GM21360 (cell line): Measurements from ENCODE around the gene EPS8L1.

Experiments
- ATAC-seq: cut with Tn5 transposase; IDR thresholded peaks from one replicate; pipeline ENCODE4 v1.9.1; 2021; ENCODE audit warnings: mild to moderate bottlenecking, moderate library complexity; ENCODE audit not compliant: unreplicated experiment

EPS8L1 gene

GRCh38 chr19:55079400-55080038 is 3.9 kb downstream of the EPS8L1 start:
- ATAC-seq, result no peak

DNA sequence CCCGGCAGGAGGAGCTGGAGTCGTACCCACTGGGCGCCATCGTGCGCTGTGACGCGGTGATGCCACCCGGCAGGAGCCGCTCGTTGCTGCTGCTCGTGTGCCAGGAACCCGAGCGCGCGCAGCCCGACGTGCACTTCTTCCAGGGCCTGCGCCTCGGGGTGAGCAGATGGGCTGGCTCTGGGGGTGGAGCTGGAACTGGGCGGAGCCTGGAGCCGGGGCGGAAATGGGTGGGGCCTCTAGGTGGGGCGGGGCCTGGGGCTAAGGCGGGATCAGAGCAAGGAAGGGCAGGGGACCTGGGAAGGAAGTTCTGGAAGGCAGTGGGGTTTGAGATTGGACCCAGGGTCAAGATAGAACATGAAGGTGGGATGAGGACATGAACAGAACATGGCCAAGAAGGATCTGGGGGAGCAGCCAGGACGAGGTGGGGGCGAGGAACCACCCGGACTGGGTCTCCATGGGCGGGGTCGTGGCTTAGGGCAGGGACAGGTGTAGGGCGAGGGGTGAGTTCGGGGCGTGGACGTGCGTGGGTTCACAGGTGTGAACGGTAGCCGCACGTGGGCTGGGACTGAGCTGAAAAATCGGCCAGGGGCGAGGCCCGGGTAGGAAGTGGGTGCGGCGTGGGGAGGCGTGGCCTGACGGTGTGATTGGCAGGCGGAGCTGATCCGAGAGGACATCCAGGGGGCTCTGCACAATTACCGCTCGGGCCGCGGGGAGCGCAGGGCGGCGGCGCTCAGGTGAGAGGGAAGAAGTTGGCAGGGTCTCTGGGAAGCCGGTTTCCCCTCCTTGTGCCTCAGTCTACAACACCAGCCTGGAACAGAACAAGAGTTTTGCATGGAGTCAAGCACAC is 4.7 kb downstream of the EPS8L1 start:
- no peak for ATAC-seq

GRCh38 chr19:55080968-55081769 is 5.5 kb downstream of the EPS8L1 start:
- peak; percentile 66 for ATAC-seq

DNA sequence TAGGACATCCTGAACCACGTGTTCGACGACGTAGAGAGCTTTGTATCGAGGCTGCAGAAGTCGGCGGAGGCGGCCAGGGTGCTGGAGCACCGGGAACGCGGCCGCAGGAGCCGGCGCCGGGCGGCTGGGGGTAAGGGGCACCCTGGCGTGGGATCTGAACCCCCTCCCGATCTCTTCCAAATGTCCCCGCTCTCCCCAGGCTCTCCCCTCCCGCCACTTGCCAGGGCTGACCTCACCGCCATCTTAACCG is 6.0 kb downstream of the EPS8L1 start:
- ATAC-seq, result no peak

DNA sequence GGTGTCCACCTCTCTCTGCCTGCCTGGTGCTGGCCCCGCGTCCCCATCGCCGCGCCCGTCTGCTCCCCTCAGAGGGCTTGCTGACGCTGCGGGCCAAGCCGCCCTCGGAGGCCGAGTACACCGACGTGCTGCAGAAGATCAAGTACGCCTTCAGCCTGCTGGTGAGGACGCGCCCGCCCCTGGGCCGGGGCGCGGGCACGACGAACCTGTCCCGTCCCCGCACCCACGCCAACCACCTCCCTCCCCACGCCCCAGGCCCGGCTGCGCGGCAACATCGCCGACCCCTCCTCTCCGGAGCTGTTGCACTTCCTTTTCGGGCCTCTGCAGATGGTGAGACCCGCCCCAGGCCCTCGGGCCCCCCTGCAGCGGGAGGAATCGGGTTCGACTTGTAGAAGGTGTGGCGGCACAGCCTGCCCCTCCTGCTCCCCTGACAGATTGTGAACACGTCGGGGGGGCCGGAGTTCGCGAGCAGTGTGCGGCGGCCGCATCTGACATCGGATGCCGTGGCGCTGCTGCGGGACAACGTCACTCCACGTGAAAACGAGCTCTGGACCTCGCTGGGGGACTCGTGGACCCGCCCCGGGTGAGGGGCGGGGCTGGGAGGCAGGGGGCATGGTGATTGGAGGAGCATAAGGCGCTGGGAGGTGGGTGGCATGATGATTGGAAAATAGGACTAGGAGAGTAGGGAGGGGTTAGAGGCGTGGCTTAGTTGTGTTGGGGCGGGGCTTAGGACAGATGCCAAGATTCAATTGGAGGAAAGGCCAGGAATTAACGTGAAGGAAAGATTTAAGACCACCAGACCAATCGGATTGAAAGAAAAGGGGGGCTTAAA is 6.6 kb downstream of the EPS8L1 start:
- no peak for ATAC-seq

DNA sequence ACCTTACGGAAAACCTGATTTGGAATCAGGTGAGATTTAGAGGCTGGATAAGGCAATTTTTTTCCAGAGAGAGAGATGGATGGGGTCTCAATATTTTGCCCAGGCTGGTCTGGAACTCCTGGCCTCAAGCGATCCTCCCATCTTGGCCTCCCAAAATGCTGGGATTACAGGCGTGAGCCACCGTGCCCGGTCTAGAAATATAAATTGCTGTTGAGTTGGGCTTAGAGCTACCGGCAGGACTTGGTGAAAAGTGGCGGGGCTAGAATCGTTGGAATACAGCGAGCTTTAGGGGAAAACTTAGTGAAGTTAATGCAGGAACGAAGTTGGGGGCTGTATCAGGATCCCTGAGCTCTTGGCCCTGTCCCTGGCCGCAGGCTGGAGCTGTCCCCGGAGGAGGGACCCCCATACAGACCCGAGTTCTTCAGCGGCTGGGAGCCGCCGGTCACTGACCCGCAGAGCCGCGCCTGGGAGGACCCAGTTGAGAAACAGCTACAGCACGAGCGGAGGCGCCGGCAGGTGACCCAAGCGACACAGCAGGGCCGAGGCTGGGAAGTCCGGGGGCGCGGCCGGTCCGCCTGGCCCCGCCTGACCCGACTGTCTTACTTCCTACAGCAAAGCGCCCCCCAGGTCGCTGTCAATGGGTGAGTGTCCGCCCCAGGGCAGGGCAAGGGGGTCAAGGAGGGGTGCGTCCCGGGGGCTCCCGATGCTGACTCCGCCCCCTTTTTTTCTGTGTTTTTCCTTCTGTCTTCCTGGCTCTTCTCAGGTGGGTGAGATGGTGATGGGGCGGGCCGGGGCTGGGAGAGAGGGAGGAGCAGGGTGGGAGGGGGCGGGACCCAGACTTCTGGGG is 7.6 kb downstream of the EPS8L1 start:
- ATAC-seq, result no peak

- ATAC-seq, result no peak
These were observed 8.7 kb downstream of the EPS8L1 start for GRCh38 chr19:55084416-55084815.

- ATAC-seq, result no peak
These were observed 10.4 kb downstream of the EPS8L1 start for GRCh38 chr19:55085923-55086715.

DNA sequence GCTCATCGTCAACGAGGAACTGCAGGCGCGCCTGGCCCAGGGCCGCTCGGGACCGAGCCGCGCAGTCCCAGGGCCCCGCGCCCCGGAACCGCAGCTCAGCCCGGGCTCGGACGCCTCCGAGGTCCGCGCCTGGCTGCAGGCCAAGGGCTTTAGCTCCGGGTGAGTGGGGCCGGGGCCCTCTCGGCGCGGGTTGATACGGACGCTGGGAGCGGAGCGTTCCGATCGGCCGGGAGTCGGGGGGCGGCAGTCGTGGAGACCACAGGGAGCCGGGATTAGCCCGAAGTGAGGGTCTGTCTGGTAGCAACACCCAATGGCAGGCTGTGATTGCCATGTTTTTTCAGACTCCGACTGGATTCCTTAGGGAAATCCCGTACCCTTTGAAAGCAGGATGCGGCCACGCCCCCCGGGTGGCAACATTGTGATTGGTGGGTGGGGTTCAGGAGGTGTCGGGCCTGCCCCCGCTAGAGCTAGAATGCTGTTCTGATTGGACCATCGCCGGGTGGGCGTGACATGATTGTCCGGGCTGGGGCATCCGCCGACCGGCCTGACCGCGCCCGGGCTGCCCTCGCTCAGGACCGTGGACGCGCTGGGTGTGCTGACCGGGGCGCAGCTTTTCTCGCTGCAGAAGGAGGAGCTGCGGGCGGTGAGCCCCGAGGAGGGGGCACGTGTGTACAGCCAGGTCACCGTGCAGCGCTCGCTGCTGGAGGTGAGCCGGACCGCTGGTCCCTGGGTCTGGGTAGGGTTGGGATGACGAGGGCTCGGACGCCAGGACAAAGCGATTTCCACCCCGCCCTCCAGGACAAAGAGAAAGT is 11.3 kb downstream of the EPS8L1 start:
- no peak for ATAC-seq

GRCh38 chr19:55087542-55087901 is 11.9 kb downstream of the EPS8L1 start:
- no peak for ATAC-seq

- ATAC-seq, result no peak
These were observed 12.4 kb downstream of the EPS8L1 start for GRCh38 chr19:55088021-55088451.

GRCh38 chr19:55088543-55089341 is 13.1 kb downstream of the EPS8L1 start:
- ATAC-seq, result no peak

DNA sequence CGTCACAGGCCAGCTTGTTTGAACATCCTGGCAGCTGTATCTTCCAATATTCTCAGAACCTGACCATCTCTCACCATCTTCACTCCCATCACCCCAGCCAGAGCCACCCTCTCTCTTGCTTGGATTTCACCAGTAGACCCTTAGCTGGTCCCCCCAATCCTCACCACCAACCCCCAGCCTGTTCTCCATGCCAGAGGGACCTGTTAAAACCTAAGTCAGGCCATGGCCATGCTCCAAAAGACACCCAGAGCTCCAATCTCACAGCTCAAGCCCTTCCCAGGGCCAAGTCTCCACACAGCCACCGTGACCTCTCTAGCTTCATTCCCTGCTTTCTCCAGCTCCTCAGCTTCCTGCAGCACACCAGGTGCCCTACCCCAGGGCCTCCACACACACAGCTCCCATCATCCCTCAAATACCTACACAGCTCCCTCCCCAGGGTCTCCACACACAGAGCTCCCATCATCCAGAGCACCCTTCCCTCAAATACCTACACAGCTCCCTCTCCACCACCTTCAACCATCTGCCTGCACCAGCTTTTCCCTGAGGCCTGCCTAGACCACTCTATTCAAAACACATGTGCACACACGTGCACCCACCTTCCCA is 13.8 kb downstream of the EPS8L1 start:
- no peak for ATAC-seq

DNA sequence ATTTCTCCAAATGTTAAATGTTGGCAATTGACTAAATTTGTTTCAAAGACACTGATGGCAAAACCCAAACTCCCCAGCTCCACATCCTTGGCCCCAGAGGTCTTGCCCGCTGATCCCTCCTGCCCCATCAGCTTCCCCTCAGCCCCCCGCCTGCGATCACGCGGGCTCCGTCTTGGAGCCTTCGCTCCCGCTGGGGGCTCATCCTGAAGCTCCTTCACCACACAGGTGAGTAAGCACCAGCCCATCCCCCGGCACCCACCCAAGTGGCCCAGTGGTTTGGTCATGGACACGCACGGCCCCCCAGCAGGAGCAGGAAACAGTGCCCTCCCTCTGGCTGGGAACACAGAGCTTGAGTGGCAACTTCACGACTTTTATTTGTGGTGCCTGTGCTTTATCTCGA is 14.9 kb downstream of the EPS8L1 start:
- ATAC-seq, result no peak

DNA sequence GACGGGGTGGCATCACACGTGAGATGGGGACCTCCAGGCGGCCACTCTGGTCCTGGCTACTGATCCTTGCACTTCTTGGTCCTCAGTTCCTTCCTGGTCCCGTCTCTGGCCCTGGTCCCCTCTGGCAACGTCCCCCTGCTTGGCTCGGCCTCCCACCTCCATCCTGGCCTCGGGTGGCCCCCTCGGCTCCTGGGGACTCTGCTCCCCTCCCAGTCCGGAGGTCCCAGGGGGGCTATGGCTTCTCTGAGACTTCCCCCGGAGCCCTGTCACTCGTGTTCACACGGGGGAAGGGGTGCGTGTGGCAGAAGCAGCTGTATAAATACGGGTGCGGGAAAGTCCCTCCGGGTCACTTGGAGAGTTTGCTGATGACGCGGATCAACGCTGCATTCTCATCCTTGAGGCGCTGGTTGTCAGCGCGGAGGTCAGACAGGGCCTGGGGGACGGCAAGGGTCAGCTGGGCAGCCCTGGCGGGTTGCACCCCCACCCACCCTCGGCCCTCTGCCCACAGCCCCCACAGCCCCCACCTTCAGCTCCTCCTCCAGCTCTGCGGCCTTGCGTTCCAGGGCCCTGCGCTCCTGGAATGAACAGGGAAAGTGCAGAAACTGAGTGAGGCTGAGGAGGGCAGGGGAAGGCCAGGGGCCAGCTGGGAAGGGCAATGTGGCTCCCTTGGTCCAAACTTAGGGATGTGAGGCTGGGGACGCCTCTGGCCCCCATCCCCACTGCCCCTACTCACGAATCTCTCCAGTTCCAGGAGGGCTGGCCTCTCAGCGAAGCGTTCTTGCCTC is 15.6 kb downstream of the EPS8L1 start:
- ATAC-seq, result no peak

DNA sequence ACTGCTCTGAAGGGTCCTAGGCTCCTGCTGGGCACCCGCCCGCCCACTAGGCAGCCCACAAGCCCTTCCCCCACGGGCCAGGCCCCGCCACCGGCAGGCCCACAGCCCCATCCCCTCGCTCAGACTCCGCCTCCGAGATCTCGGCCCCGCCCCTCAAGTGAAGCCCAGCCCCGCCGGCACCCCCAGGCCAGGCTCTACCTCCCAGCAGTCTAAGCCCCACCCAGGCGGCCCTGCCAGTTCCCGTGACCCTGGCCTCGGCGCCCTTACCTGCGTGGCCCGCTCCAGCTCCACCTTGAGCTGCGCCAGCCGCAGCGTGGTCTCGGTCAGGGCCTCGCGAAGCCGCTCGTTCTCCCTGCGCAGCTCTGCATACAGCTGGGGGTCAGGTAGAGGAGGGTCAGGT is 16.3 kb downstream of the EPS8L1 start:
- ATAC-seq, result no peak
